Erythroblast (primary cell): ENCODE data around the gene CEP83.
A peak's percentile ranks its signal among the peaks of the same experiment; 100 is the strongest.

ENCODE experiments used
- DNase-seq, 2 experiments: peaks; one replicate each; lab custom pipeline; 2025; lab: John Stamatoyannopoulos, UW
- GATA1 ChIP-seq: IDR thresholded peaks from 2 replicates; pipeline ENCODE4 v1.6.1; 2011; ENCODE audit warnings: low read depth, mild to moderate bottlenecking, control low read depth, low read length, moderate library complexity
- POLR2A ChIP-seq: IDR thresholded peaks from 2 replicates; pipeline ENCODE4 v1.6.1; 2011; ENCODE audit warnings: mild to moderate bottlenecking, low read length

CEP83 gene

GRCh38 chr12:94297096-94297699 is 162.5 kb downstream of the CEP83 start:
- TF ChIP-seq POLR2A (no peak), GATA1 (no peak)
- no peak for DNase-seq

- no peak for TF ChIP-seq POLR2A
- no peak for TF ChIP-seq GATA1
- peak in 1 of 2 experiments; percentile 6 for DNase-seq
These were observed 169.3 kb downstream of the CEP83 start for GRCh38 chr12:94290353-94290752.

- DNase-seq = peak; percentile 31 to 61
- TF ChIP-seq GATA1 (no peak), POLR2A (no peak)
These were observed 170.0 kb downstream of the CEP83 start for GRCh38 chr12:94289461-94290312.

- TF ChIP-seq GATA1 (no peak), POLR2A (no peak)
- no peak for DNase-seq
These were observed 172.4 kb downstream of the CEP83 start for GRCh38 chr12:94287245-94287628.

GRCh38 chr12:94286583-94287244 is 173.0 kb downstream of the CEP83 start:
- TF ChIP-seq GATA1 (no peak), POLR2A (no peak)
- DNase-seq = no peak

- DNase-seq = no peak
- TF ChIP-seq POLR2A (no peak), GATA1 (no peak)
These were observed 173.6 kb downstream of the CEP83 start for GRCh38 chr12:94285943-94286582.

- TF ChIP-seq POLR2A (no peak), GATA1 (no peak)
- peak; percentile 57 to 58 for DNase-seq
These were observed 174.8 kb downstream of the CEP83 start for GRCh38 chr12:94284859-94285258.

GRCh38 chr12:94284046-94284445 is 175.6 kb downstream of the CEP83 start:
- no peak for TF ChIP-seq GATA1
- TF ChIP-seq POLR2A = no peak
- DNase-seq = no peak

- DNase-seq = no peak
These were observed 177.0 kb downstream of the CEP83 start for GRCh38 chr12:94282675-94283074.

GRCh38 chr12:94280063-94280462 is 179.6 kb downstream of the CEP83 start:
- no peak for DNase-seq
- TF ChIP-seq GATA1 (no peak), POLR2A (no peak)

More at GRCh38 chr12:94282675-94283074, 177.0 kb downstream of the CEP83 start:
- TF ChIP-seq GATA1 (no peak), POLR2A (no peak)

GRCh38 chr12:94277426-94278000 is 182.2 kb downstream of the CEP83 start:
- no peak for DNase-seq
- TF ChIP-seq GATA1 (no peak), POLR2A (no peak)

- no peak for DNase-seq
- TF ChIP-seq POLR2A = no peak
- no peak for TF ChIP-seq GATA1
These were observed 182.9 kb downstream of the CEP83 start for GRCh38 chr12:94276725-94277124.

GRCh38 chr12:94273272-94273671 is 186.4 kb downstream of the CEP83 start:
- no peak for TF ChIP-seq POLR2A
- TF ChIP-seq GATA1 = no peak
- DNase-seq = no peak
